C4-2B (cell line): Measurements from ENCODE around the gene TYRO3.

Source experiments
- CTCF ChIP-seq: fragments of 450-650 bp; conservative IDR thresholded peaks from 2 replicates; pipeline ENCODE4 v1.5.1; 2017; ENCODE audit warnings: mild to moderate bottlenecking
- ZFX ChIP-seq: fragments of 450-650 bp; IDR thresholded peaks from 2 replicates; pipeline ENCODE4 v1.6.1; 2017

- no peak for TF ChIP-seq CTCF
- no peak for TF ChIP-seq ZFX
These were observed 38.4 kb upstream of the TYRO3 start for GRCh38 chr15:41520636-41521035.
